ENCODE results near the gene ARHGAP24.

DNA sequence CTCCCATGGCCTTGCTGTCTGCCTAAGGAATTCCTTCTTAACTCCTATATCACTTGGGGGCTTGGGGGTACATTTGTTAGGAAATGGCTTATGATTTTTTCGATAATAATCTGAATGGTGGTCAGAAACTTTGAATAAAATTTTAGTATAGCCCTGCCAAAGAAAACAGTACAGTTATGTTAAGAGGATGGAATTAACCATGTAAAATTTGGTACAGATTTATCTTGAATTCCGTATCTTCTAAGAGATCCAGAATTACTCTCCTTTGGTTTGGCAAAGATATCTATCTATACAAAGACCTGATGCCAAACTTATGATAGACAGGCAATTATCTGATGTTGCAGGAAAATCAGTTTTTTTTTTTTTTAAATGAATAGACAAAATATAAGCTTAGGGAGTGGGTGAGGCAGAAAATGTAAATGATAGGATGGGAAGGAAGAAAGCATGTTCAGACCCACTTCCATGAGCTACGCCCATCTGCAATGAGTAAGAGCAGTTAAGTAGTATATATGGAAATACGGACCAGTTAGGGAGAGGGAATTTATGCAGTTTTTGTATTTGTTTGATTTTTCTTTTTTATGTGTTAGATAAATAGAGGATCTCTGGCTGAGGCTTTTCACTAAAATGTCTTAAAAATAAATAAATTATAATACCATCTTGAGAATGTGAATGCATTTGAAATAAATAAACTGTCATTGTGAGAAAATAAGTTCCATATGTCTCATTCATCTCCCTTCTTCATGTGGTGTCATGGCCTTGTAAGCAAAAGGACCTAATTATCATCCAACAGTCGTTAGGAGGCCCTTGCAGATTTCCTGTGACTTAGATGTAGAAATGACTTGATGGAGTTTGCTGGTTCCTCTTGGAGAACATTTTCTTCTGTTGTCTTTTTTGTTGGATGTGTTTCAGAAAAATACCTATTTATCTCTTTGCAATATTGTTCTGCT lies 389.6 kb downstream of the ARHGAP24 start:
- no peak for TF ChIP-seq PKNOX1 (IDR thresholded peaks at IDR 0.05)
- TF ChIP-seq FOXM1 (IDR thresholded peaks at IDR 0.05; ENCODE audit: borderline replicate concordance), result no peak
- no peak for TF ChIP-seq FOXA1 (IDR thresholded peaks at IDR 0.05)
- TF ChIP-seq HDGF (IDR thresholded peaks at IDR 0.05; ENCODE audit: borderline replicate concordance), result no peak
